ENCODE data around the gene APP. TPM values are rescaled to one million over a fixed set of nuclear protein-coding genes. Genes with fewer than 3 reads are reported as not detected.

The APP gene
- total and polyA plus RNA-seq, 2 of the 13 experiments (the other 11 are each of a cell fraction or from before 2014, with no cell fraction given) = 70.6 to 262 TPM

- no peak for FAIRE-seq
- H2AFZ ChIP-seq (ENCODE audit: low read length) = no peak overlapping the region
- ATAC-seq = no peak
- no peak overlapping the region for H3K4me3 ChIP-seq (replicated peaks in 1 of 3; ENCODE audit: insufficient read depth in 1 of 3, low read depth in 2 of 3, low read length in 3 of 3)
- no peaks in the 10 kb centered on the region for H3K27me3 ChIP-seq (ENCODE audit: control insufficient read depth in 1 of 2, insufficient read depth in 2 of 2, low read length in 2 of 2)
- no peaks in the 10 kb centered on the region for H3K9me3 ChIP-seq (ENCODE audit: low read length)
- no peaks in the 10 kb centered on the region for H3K79me2 ChIP-seq (ENCODE audit: insufficient read depth, low read length)
- CTCF ChIA-PET (ENCODE audit: low intra/inter-chr PET ratio, low total read pairs) = no interaction called here
- no peaks in the 10 kb centered on the region for H3K4me1 ChIP-seq (ENCODE audit: insufficient read depth, low read length)
- no peak overlapping the region for H3K4me2 ChIP-seq (ENCODE audit: low read depth, low read length)
- H3K9ac ChIP-seq (ENCODE audit: insufficient read depth, low read depth, low read length) = no peak overlapping the region
- no peak for DNase-seq (ENCODE audit: low spot score)
- H3K36me3 ChIP-seq (replicated peaks in 1 of 2; ENCODE audit: control insufficient read depth in 1 of 2, insufficient read depth in 2 of 2, low read length in 2 of 2) = peaks cover 6 to 29% of the 10 kb centered on the region in 2 experiments; a peak in 4 of 5 replicates
- no TSS peak for BruUV-seq (replicated peaks)
- in situ Hi-C loops (cut with HindIII; ENCODE audit: extremely low pct_ligation_motif_present, low pct_unique_long_range_greater_than_20kb) (no loop called here), intact Hi-C loops (cut with micrococcal nuclease; ENCODE audit: unreplicated experiment) (no loop called here)
- no peak overlapping the region for H3K27ac ChIP-seq (ENCODE audit: extremely low read length, insufficient read depth, low read length)
- POLR2A ChIA-PET = no interaction called here
- no peaks in the 10 kb centered on the region for H4K20me1 ChIP-seq (ENCODE audit: insufficient read depth, low read length)
- TF ChIP-seq SRY (CRISPR knock-in tag; IDR thresholded peaks at IDR 0.05) (no peak), ZNF142 (CRISPR knock-in tag; IDR thresholded peaks at IDR 0.05) (no peak), BCL3 (CRISPR knock-in tag; IDR thresholded peaks at IDR 0.05) (no peak), ZNF598 (CRISPR knock-in tag; IDR thresholded peaks at IDR 0.05; ENCODE audit: borderline replicate concordance) (no peak), ZNF550 (CRISPR knock-in tag; IDR thresholded peaks at IDR 0.05; ENCODE audit: borderline replicate concordance) (no peak)
- TF ChIP-seq, protein P1, sequence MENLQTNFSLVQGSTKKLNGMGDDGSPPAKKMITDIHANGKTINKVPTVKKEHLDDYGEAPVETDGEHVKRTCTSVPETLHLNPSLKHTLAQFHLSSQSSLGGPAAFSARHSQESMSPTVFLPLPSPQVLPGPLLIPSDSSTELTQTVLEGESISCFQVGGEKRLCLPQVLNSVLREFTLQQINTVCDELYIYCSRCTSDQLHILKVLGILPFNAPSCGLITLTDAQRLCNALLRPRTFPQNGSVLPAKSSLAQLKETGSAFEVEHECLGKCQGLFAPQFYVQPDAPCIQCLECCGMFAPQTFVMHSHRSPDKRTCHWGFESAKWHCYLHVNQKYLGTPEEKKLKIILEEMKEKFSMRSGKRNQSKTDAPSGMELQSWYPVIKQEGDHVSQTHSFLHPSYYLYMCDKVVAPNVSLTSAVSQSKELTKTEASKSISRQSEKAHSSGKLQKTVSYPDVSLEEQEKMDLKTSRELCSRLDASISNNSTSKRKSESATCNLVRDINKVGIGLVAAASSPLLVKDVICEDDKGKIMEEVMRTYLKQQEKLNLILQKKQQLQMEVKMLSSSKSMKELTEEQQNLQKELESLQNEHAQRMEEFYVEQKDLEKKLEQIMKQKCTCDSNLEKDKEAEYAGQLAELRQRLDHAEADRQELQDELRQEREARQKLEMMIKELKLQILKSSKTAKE (CRISPR knock-in tag; IDR thresholded peaks at IDR 0.05; ENCODE audit: borderline replicate concordance) = no peak
These were observed 193.4 kb downstream of the APP start for GRCh38 chr21:25977068-25977611.

Data from HepG2 (cell line).